ENCODE data around the gene TDG.
A peak's percentile ranks its signal among the peaks of the same experiment; 100 is the strongest.

The TDG gene

DNA sequence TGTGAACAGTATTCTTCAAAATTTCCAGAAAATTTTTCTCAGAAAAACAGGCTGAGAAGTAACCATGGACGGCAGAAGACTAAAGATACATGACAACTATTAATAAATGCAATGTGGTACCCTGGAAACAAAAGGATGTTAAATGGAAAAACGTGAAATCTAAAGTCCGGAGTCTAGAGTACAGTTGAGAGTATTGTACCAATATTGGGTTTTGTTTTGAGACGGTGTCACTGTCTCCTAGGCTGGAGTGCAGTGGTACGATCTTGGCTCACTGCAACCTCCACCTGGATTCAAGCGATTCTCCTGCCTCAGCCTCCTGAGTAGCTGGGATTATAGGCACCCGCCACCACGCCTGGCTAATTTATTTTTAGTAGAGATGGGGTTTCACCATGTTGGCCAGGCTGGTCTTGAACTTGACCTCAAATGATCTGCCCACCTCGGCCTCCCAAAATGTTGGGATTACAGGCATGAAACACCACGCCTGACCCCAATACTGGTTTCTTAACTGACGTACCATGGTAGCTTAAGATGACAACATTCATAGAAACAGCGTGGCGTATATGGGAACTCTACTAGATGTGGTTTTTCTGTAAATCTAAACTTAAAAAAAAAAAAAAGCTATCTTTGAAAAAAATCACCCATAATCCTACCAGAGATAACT lies 16.8 kb upstream of the TDG start:
- peaks cover 93% of the 10 kb centered on the region for H3K79me2 ChIP-seq (ENCODE audit: low read length)
- H3K4me1 ChIP-seq (ENCODE audit: low read length), result no peaks in the 10 kb centered on the region
- 0 out of 2 replicates have a peak, but pooled peaks cover 4% of the 10 kb centered on the region for H4K20me1 ChIP-seq (ENCODE audit: insufficient read depth, low read length)
- H3K27me3 ChIP-seq (replicated peaks; ENCODE audit: insufficient read depth, low read length), result no peaks in the 10 kb centered on the region
- H2AFZ ChIP-seq (ENCODE audit: low read length), result no peak overlapping the region
- DNase-seq, result no peak
- peaks cover 64% of the 10 kb centered on the region for H3F3A ChIP-seq (ENCODE audit: insufficient read depth, low read length)
- TF ChIP-seq, protein P1, sequence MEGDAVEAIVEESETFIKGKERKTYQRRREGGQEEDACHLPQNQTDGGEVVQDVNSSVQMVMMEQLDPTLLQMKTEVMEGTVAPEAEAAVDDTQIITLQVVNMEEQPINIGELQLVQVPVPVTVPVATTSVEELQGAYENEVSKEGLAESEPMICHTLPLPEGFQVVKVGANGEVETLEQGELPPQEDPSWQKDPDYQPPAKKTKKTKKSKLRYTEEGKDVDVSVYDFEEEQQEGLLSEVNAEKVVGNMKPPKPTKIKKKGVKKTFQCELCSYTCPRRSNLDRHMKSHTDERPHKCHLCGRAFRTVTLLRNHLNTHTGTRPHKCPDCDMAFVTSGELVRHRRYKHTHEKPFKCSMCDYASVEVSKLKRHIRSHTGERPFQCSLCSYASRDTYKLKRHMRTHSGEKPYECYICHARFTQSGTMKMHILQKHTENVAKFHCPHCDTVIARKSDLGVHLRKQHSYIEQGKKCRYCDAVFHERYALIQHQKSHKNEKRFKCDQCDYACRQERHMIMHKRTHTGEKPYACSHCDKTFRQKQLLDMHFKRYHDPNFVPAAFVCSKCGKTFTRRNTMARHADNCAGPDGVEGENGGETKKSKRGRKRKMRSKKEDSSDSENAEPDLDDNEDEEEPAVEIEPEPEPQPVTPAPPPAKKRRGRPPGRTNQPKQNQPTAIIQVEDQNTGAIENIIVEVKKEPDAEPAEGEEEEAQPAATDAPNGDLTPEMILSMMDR (IDR thresholded peaks at IDR 0.05; ENCODE audit: low read length), result no peak
- no peak for TF ChIP-seq EZH2 (optimal IDR thresholded peaks at IDR 0.05; ENCODE audit: low read depth, low read length)
- TF ChIP-seq EZH2phosphoT487 (IDR thresholded peaks at IDR 0.05; ENCODE audit: low read length), result no peak
- peaks cover 26% of the 10 kb centered on the region for H3K36me3 ChIP-seq (replicated peaks; ENCODE audit: insufficient read depth, low read length)
- H3K4me3 ChIP-seq (ENCODE audit: low read length), result no peak overlapping the region
- H3K9ac ChIP-seq (ENCODE audit: low read length), result no peak overlapping the region
- no peaks in the 10 kb centered on the region for H3K9me3 ChIP-seq (replicated peaks; ENCODE audit: insufficient read depth, low read length)
- no peak overlapping the region for H3K4me2 ChIP-seq (ENCODE audit: low read depth, low read length)
- H3K27ac ChIP-seq (ENCODE audit: low read length), result no peak overlapping the region
- no peaks in the 10 kb centered on the region for H3K9me2 ChIP-seq (replicated peaks; ENCODE audit: insufficient read depth, low read length)

DNA sequence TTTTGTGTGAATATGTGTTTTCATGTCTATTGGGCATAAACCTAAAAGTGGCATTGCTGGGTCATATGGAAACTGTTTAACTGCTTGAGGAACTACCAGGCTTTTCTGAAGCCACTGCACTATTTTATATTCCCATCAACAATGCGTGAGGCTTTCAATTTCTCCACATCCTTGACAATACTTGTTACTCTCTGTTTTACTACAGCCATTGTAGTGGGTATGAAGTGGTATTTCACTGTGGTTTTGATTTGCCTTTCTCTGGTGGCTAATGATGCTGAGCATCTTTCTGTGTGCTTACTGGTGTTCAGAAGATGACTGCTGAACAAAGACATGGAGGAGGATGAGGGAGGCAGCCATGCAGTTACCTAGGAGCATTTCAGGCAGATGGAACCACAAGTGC lies 13.2 kb upstream of the TDG start:
- Histone ChIP-seq H3K79me2 (ENCODE audit: low read length) (peaks cover 83% of the 10 kb centered on the region), H3K9me3 (replicated peaks; ENCODE audit: insufficient read depth, low read length) (no peaks in the 10 kb centered on the region), H3K27me3 (replicated peaks; ENCODE audit: insufficient read depth, low read length) (no peaks in the 10 kb centered on the region), H2AFZ (ENCODE audit: low read length) (no peak overlapping the region), H3K36me3 (replicated peaks; ENCODE audit: insufficient read depth, low read length) (peaks cover 13% of the 10 kb centered on the region; the same call in 1 of the 2 replicates), H3K9ac (ENCODE audit: low read length) (no peak overlapping the region), H3K27ac (ENCODE audit: low read length) (no peak overlapping the region), H3K4me3 (ENCODE audit: low read length) (no peak overlapping the region), H3K4me2 (ENCODE audit: low read depth, low read length) (no peak overlapping the region), H3K4me1 (ENCODE audit: low read length) (peaks cover 5% of the 10 kb centered on the region; the same call in 1 of the 2 replicates), H3F3A (ENCODE audit: insufficient read depth, low read length) (peaks cover 80% of the 10 kb centered on the region), H3K9me2 (replicated peaks; ENCODE audit: insufficient read depth, low read length) (no peaks in the 10 kb centered on the region), H4K20me1 (ENCODE audit: insufficient read depth, low read length) (no peaks in the 10 kb centered on the region)
- DNase-seq, result no peak
- TF ChIP-seq, protein P1 (IDR thresholded peaks at IDR 0.05; ENCODE audit: low read length), result no peak
- TF ChIP-seq EZH2phosphoT487 (IDR thresholded peaks at IDR 0.05; ENCODE audit: low read length) (no peak), EZH2 (optimal IDR thresholded peaks at IDR 0.05; ENCODE audit: low read depth, low read length) (no peak)

GRCh38 chr12:103955811-103956508 lies 9.7 kb upstream of the TDG start:
- peak overlapping the region; percentile 97 for H2AFZ ChIP-seq (ENCODE audit: low read length)
- no peaks in the 10 kb centered on the region for H3K27me3 ChIP-seq (replicated peaks; ENCODE audit: insufficient read depth, low read length)
- peaks cover 55% of the 10 kb centered on the region for H3K79me2 ChIP-seq (ENCODE audit: low read length)
- peak overlapping the region; percentile 92 for H3K4me2 ChIP-seq (ENCODE audit: low read depth, low read length)
- no peak for TF ChIP-seq EZH2 (optimal IDR thresholded peaks at IDR 0.05; ENCODE audit: low read depth, low read length)
- no peak for TF ChIP-seq EZH2phosphoT487 (IDR thresholded peaks at IDR 0.05; ENCODE audit: low read length)
- TF ChIP-seq, protein P1 (IDR thresholded peaks at IDR 0.05; ENCODE audit: low read length), result no peak
- H3K4me3 ChIP-seq (ENCODE audit: low read length), result peak overlapping the region; percentile 84
- no peaks in the 10 kb centered on the region for H3K9me3 ChIP-seq (replicated peaks; ENCODE audit: insufficient read depth, low read length)
- H3K9ac ChIP-seq (ENCODE audit: low read length), result peak overlapping the region; percentile 80
- DNase-seq, result no peak
- H3K4me1 ChIP-seq (ENCODE audit: low read length), result peaks cover 5% of the 10 kb centered on the region; the same call in 1 of the 2 replicates
- H4K20me1 ChIP-seq (ENCODE audit: insufficient read depth, low read length), result no peaks in the 10 kb centered on the region
- H3F3A ChIP-seq (ENCODE audit: insufficient read depth, low read length), result peaks cover 58% of the 10 kb centered on the region
- H3K9me2 ChIP-seq (replicated peaks; ENCODE audit: insufficient read depth, low read length), result no peaks in the 10 kb centered on the region
- H3K27ac ChIP-seq (ENCODE audit: low read length), result peak overlapping the region; percentile 82; the same call in 1 of the 2 replicates
- no peaks in the 10 kb centered on the region for H3K36me3 ChIP-seq (replicated peaks; ENCODE audit: insufficient read depth, low read length)
